Endodermal cell (in vitro differentiated cells): ENCODE results near the gene MRO. TPM values are rescaled to one million over a fixed set of nuclear protein-coding genes. Genes with fewer than 3 reads are reported as not detected.
A peak's percentile ranks its signal among the peaks of the same experiment; 100 is the strongest.

Experiments
- DNase-seq: peaks from one replicate; pipeline ENCODE4 v3.0.0-alpha.2; 2017
- H3K27ac ChIP-seq: 2 replicates; pipeline ENCODE4 v1.5.1; 2013; ENCODE audit warnings: mild to moderate bottlenecking, low read depth, low read length, moderate library complexity
- H3K27me3 ChIP-seq: 2 replicates; pipeline ENCODE4 v1.6.1; 2013; ENCODE audit warnings: mild to moderate bottlenecking, low read length, moderate library complexity; ENCODE audit not compliant: insufficient read depth, control insufficient read depth, poor library complexity, severe bottlenecking
- H3K36me3 ChIP-seq: 2 replicates; pipeline ENCODE4 v1.7.0; 2013; ENCODE audit warnings: mild to moderate bottlenecking, low read length, moderate library complexity; ENCODE audit not compliant: control insufficient read depth, insufficient read depth
- H3K4me1 ChIP-seq: one replicate; pipeline ENCODE4 v1.7.0; 2013; ENCODE audit warnings: low read length; ENCODE audit not compliant: control insufficient read depth, insufficient read depth
- H3K4me3 ChIP-seq: 2 replicates; pipeline ENCODE4 v1.5.1; 2013; ENCODE audit warnings: mild to moderate bottlenecking, low read length, moderate library complexity
- H3K9ac ChIP-seq: 2 replicates; pipeline ENCODE4 v1.6.1; 2013; ENCODE audit warnings: mild to moderate bottlenecking, low read length, moderate library complexity; ENCODE audit not compliant: poor library complexity, severe bottlenecking; ENCODE audit errors: extremely low read depth
- H3K9me3 ChIP-seq: 2 replicates; pipeline ENCODE4 v1.6.1; 2013; ENCODE audit warnings: mild to moderate bottlenecking, low read length, moderate library complexity; ENCODE audit not compliant: control insufficient read depth
- H3K27ac Mint-ChIP-seq: 2 replicates; pipeline ENCODE4 v1.8.0; 2020; ENCODE audit warnings: mixed read lengths
- H3K27me3 Mint-ChIP-seq: 2 replicates; pipeline ENCODE4 v1.8.0; 2021; ENCODE audit warnings: mild to moderate bottlenecking, mixed read lengths; ENCODE audit not compliant: insufficient read depth
- H3K36me3 Mint-ChIP-seq: 2 replicates; pipeline ENCODE4 v1.8.0; 2020; ENCODE audit warnings: low read depth, mixed read lengths
- H3K4me1 Mint-ChIP-seq: 2 replicates; pipeline ENCODE4 v1.8.0; 2020; ENCODE audit warnings: mixed read lengths
- H3K4me3 Mint-ChIP-seq: 2 replicates; pipeline ENCODE4 v1.8.0; 2020; ENCODE audit warnings: mild to moderate bottlenecking, moderate library complexity, mixed read lengths
- H3K9me3 Mint-ChIP-seq: 2 replicates; pipeline ENCODE4 v1.8.0; 2020; ENCODE audit warnings: mild to moderate bottlenecking, mixed read lengths
- WGBS, 2 experiments: methylation state at CpG; one replicate each; pipeline versions ENCODE4 v1.1.5 to v1.1.7; 2013; ENCODE audit warnings: missing lambda C conversion rate in 2 of 2, mixed read lengths in 1 of 2; ENCODE audit not compliant: insufficient coverage in 1 of 2, insufficient read length in 1 of 2; 5-methylcytosine and 5-hydroxymethylcytosine counted together
- total RNA-seq, 2 donors: library from RNA; stranded (reverse); fragmentation: NEBNext Ultra II Directional in 1 of 2; extraction: Animal tissue kit (Norgen Biotek cat#: 25700) in 1 of 2; gene quantifications; 2 replicates in 1 of 2; 3 replicates in 1 of 2; pipeline ENCODE4 v1.2.1, GENCODE V29; 2021
- TF ChIP-seq, protein P1 (sequence below): fragments of 200-600 bp; sonication (generic); conservative IDR thresholded peaks from 2 replicates; pipeline ENCODE4 v1.5.0; 2021; ENCODE audit warnings: antibody characterized with exemption, mild to moderate bottlenecking

Gene MRO
- total RNA-seq, 2 donors from 2014 or later: 0.35 to 0.55 TPM

DNA sequence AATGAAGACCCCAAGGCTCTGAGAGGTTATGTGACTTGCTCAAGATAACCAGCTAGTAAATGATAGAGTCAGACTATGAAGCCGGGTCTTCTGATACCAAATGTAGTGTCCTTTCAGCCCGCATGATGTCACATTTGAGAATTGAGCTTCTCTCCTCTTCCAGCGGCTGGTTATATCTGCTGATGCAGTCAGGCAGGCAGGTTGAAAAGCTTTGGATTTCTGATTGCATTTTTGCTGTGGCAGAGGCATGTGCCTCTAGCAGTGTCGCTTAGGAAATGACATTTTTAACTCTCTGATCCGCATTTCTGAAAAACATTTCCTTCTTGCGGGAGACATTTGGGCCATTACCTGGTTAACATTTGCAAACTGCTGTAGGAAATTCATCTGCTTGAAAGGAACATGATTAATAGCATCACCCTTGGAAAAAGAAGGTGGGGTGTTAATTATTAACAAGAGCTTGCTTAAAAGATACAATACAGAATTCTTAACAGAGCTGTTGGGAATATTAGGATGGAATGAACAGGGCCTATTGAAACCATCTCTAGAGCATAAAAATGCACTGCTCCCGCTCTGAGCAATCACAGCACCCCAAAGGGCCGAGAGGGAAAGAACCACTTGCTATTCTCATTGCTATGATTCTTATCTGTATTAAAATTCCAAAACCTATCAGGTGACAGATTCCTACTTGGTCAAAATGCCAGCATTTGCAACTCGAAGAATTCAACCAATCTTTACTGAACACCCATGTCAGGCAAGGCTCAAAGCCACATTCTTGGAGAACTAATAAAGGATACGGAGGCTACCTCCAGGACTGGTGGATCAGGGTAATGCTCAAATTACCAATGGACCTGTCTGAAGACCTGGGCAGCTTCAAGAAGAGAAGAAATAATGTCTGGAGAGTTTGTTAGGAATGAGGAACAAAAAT lies 25.9 kb downstream of the MRO start:
- Histone ChIP-seq H3K27me3 (no peaks in the 10 kb centered on the region), H3K27ac (no peak overlapping the region), H3K4me3 (no peak overlapping the region), H3K36me3 (no peaks in the 10 kb centered on the region), H3K4me1 (peaks cover 16% of the 10 kb centered on the region), H3K9me3 (no peaks in the 10 kb centered on the region), H3K9ac (no peak overlapping the region)
- Mint-ChIP-seq H3K27me3 (peaks cover 2% of the 10 kb centered on the region), H3K4me3 (no peak overlapping the region), H3K27ac (no peak overlapping the region), H3K36me3 (no peaks in the 10 kb centered on the region), H3K9me3 (no peaks in the 10 kb centered on the region), H3K4me1 (peaks cover 32% of the 10 kb centered on the region)
- TF ChIP-seq, protein P1, sequence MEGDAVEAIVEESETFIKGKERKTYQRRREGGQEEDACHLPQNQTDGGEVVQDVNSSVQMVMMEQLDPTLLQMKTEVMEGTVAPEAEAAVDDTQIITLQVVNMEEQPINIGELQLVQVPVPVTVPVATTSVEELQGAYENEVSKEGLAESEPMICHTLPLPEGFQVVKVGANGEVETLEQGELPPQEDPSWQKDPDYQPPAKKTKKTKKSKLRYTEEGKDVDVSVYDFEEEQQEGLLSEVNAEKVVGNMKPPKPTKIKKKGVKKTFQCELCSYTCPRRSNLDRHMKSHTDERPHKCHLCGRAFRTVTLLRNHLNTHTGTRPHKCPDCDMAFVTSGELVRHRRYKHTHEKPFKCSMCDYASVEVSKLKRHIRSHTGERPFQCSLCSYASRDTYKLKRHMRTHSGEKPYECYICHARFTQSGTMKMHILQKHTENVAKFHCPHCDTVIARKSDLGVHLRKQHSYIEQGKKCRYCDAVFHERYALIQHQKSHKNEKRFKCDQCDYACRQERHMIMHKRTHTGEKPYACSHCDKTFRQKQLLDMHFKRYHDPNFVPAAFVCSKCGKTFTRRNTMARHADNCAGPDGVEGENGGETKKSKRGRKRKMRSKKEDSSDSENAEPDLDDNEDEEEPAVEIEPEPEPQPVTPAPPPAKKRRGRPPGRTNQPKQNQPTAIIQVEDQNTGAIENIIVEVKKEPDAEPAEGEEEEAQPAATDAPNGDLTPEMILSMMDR: no peak
- DNase-seq: no peak
- WGBS, 2 experiments: 93 to 98% methylated on average over 10 of the region's 10 CpGs

DNA sequence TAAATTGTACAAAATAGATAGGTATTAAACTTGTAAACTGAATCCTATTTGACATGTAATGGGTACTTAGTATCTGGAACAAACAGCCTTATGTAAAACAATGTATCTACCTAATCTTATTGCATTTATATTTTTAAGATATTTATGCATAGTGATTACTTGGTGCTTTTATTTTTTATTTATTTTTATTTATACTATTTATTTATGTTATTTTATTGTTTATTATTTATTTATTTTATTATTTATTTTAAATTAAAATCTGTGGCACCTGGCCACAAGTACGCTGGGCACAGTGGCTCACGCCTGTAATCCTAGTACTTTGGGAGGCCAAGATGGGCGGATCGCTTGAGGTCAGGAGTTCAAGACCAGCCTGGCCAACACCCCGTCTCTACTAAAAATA lies 26.9 kb downstream of the MRO start:
- no peak overlapping the region for H3K27ac Mint-ChIP-seq
- no peak overlapping the region for H3K27ac ChIP-seq
- 93 to 98% methylated on average over 4 to 5 of the region's 5 CpGs for WGBS, 2 experiments

DNA sequence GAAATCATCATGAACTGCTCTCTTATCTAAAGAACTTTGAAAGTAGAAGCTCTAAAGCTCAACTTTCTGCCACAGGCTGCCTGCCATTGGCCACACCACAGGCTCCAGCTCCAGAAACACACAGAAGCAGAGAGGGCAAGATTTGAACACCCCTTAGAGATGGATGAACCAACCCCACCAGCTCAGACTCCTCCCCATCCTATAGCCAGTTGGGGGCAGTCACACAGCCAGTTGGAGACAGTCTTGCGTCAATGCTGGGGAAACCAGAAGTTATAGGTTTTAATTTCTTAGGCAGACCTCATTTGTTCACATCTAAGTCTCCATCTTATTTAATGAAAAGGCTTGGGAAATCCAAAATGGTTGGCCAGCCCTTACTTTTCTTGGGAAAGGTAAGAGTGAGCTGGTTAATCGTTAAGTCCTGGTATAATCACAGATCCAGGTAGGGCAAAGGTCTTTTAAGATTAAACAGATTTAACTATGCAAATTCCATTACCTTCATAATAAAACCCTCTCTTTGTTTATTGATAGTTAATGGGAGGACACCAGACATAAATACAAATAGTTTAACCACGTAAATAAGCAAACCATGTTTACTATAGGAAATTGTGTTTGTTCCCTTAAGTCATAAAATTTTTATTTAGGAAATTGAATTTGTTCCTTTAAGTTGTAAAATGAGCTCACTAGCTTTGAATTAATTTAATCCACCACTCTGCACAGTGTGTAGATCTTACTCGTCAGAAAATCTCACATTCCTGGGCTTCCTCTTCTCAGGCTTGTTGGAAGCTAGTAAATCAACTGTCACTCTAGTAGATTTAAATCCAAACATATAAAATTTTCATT lies 28.0 kb downstream of the MRO start:
- WGBS, 2 experiments: 98 to 100% methylated on average over 1 to 3 of the region's 4 CpGs

More for the DNA sequence above, 26.9 kb downstream of the MRO start:
- Histone ChIP-seq H3K9ac (no peak overlapping the region), H3K36me3 (no peaks in the 10 kb centered on the region), H3K27me3 (no peaks in the 10 kb centered on the region), H3K9me3 (no peaks in the 10 kb centered on the region), H3K4me1 (peaks cover 16% of the 10 kb centered on the region), H3K4me3 (no peak overlapping the region)
- Mint-ChIP-seq H3K4me3 (no peak overlapping the region), H3K4me1 (peaks cover 32% of the 10 kb centered on the region), H3K36me3 (no peaks in the 10 kb centered on the region), H3K27me3 (peaks cover 2% of the 10 kb centered on the region), H3K9me3 (no peaks in the 10 kb centered on the region)
- TF ChIP-seq, protein P1: no peak
- no peak for DNase-seq

More for the DNA sequence above, 28.0 kb downstream of the MRO start:
- Histone ChIP-seq H3K9me3 (no peaks in the 10 kb centered on the region), H3K27me3 (no peaks in the 10 kb centered on the region), H3K36me3 (no peaks in the 10 kb centered on the region), H3K27ac (no peak overlapping the region), H3K4me3 (no peak overlapping the region), H3K9ac (no peak overlapping the region), H3K4me1 (peaks cover 16% of the 10 kb centered on the region)
- Mint-ChIP-seq H3K4me3 (no peak overlapping the region), H3K27me3 (peaks cover 2% of the 10 kb centered on the region), H3K4me1 (peaks cover 32% of the 10 kb centered on the region), H3K36me3 (no peaks in the 10 kb centered on the region), H3K9me3 (no peaks in the 10 kb centered on the region), H3K27ac (no peak overlapping the region)
- no peak for DNase-seq
- TF ChIP-seq, protein P1: peak; percentile 27
